GM23248 (cell line): Measurements from ENCODE around the gene SLC6A11. TPM values are rescaled to one million over a fixed set of nuclear protein-coding genes. Genes with fewer than 3 reads are reported as not detected.

Experiments
- DNase-seq: peaks from one replicate; pipeline ENCODE4 v3.0.0-alpha.2; 2015
- H2AFZ ChIP-seq: fragments of 200-600 bp; sonication (generic); 2 replicates; pipeline ENCODE4 v1.6.1; 2016; ENCODE audit warnings: antibody characterized with exemption
- H3F3A ChIP-seq: fragments of 200-600 bp; sonication (generic); 2 replicates; pipeline ENCODE4 v1.6.1; 2016; ENCODE audit warnings: mild to moderate bottlenecking, antibody characterized with exemption, mixed run types; ENCODE audit not compliant: insufficient read depth
- H3K27ac ChIP-seq: fragments of 200-600 bp; sonication (generic); 2 replicates; pipeline ENCODE4 v1.5.1; 2016; ENCODE audit warnings: mild to moderate bottlenecking
- H3K27me3 ChIP-seq: fragments of 200-600 bp; sonication (generic); replicated peaks from 2 replicates; pipeline ENCODE4 v1.6.1; 2016; ENCODE audit warnings: mild to moderate bottlenecking; ENCODE audit not compliant: insufficient read depth
- H3K36me3 ChIP-seq: fragments of 200-600 bp; sonication (generic); 2 replicates; pipeline ENCODE4 v1.6.1; 2016; ENCODE audit warnings: low read depth, mild to moderate bottlenecking
- H3K4me1 ChIP-seq: fragments of 200-600 bp; sonication (generic); 2 replicates; pipeline ENCODE4 v1.6.1; 2016; ENCODE audit warnings: mild to moderate bottlenecking; ENCODE audit not compliant: insufficient read depth
- H3K4me2 ChIP-seq: fragments of 200-600 bp; sonication (generic); one replicate; pipeline ENCODE4 v1.6.1; 2016; ENCODE audit warnings: mild to moderate bottlenecking; ENCODE audit not compliant: unreplicated experiment
- H3K4me3 ChIP-seq: fragments of 200-600 bp; sonication (generic); 2 replicates; pipeline ENCODE4 v1.5.1; 2016; ENCODE audit warnings: mild to moderate bottlenecking
- H3K79me2 ChIP-seq: fragments of 200-600 bp; sonication (generic); 2 replicates; pipeline ENCODE4 v1.6.1; 2016; ENCODE audit warnings: mild to moderate bottlenecking; ENCODE audit not compliant: insufficient read depth
- H3K9ac ChIP-seq: fragments of 200-600 bp; sonication (generic); 2 replicates; pipeline ENCODE4 v1.6.1; 2016; ENCODE audit warnings: mild to moderate bottlenecking
- H3K9me2 ChIP-seq: fragments of 200-600 bp; sonication (generic); 2 replicates; pipeline ENCODE4 v1.6.1; 2016; ENCODE audit warnings: mixed run types, mild to moderate bottlenecking, moderate library complexity; ENCODE audit not compliant: insufficient read depth
- H3K9me3 ChIP-seq: fragments of 200-600 bp; sonication (generic); one replicate; pipeline ENCODE4 v1.6.1; 2017; ENCODE audit warnings: low read depth
- H4K20me1 ChIP-seq: fragments of 200-600 bp; sonication (generic); 2 replicates; pipeline ENCODE4 v1.6.0; 2016; ENCODE audit not compliant: insufficient read depth
- EZH2 ChIP-seq: fragments of 200-600 bp; sonication (generic); IDR thresholded peaks from 2 replicates; pipeline ENCODE4 v1.6.1; 2018; ENCODE audit warnings: antibody characterized with exemption, mild to moderate bottlenecking; ENCODE audit not compliant: insufficient read depth, poor library complexity, severe bottlenecking
- EZH2phosphoT487 ChIP-seq: fragments of 200-600 bp; sonication (generic); IDR thresholded peaks from 2 replicates; pipeline ENCODE4 v1.6.1; 2018; ENCODE audit warnings: antibody characterized with exemption, moderate library complexity, mild to moderate bottlenecking, low read depth; ENCODE audit not compliant: insufficient read depth
- WGBS, 2 experiments: methylation state at CpG; one replicate each; pipeline ENCODE4 v1.1.6; 2015 to 2017; ENCODE audit warnings: low lambda C conversion rate in 2 of 2, low coverage in 1 of 2; ENCODE audit errors: missing lambda C conversion rate in 2 of 2; 5-methylcytosine and 5-hydroxymethylcytosine counted together
- in situ Hi-C: fragments of 300-500 bp; cut with MboI; formaldehyde crosslinking; loops from 2 replicates; pipeline ENCODE4 v1.15.0; 2020
- polyA plus RNA-seq: library from polyadenylated mRNA; unstranded; fragments of >200 nt; fragmentation: Nextera tagmentation; extraction: Ambion mirVana; gene quantifications from 2 replicates; pipeline ENCODE4 v1.2.1, GENCODE V29; 2016
- total RNA-seq: library from RNA; depleted of rRNA; stranded (reverse); fragments of >200 nt; shearing (Covaris generic); gene quantifications from 2 replicates; pipeline ENCODE4 v1.2.3, GENCODE V29; 2014; rRNA removed

Gene SLC6A11
- total and polyA plus RNA-seq, 2 experiments from 2014 or later: not detected

GRCh38 chr3:10985181-10985580 lies 169.2 kb downstream of the SLC6A11 start:
- no peaks in the 10 kb centered on the region for H3K79me2 ChIP-seq
- H2AFZ ChIP-seq: no peak overlapping the region
- no peaks in the 10 kb centered on the region for H3K4me1 ChIP-seq
- H3K9me3 ChIP-seq: no peaks in the 10 kb centered on the region
- no peak overlapping the region for H3K4me2 ChIP-seq
- no peaks in the 10 kb centered on the region for H3K9me2 ChIP-seq
- no peak overlapping the region for H3K4me3 ChIP-seq
- H3K27me3 ChIP-seq: peaks cover 25% of the 10 kb centered on the region; the same call in 1 of the 2 replicates
- WGBS, 2 experiments: 0 to 3% methylated on average over 1 of the region's 1 CpG
- no peak overlapping the region for H3K9ac ChIP-seq
- no peaks in the 10 kb centered on the region for H3K36me3 ChIP-seq
- H3K27ac ChIP-seq: no peak overlapping the region
- H3F3A ChIP-seq: no peaks in the 10 kb centered on the region
- no peaks in the 10 kb centered on the region for H4K20me1 ChIP-seq
- in situ Hi-C loops: no loop called here
- TF ChIP-seq EZH2phosphoT487 (no peak), EZH2 (no peak)
- DNase-seq: no peak

GRCh38 chr3:10986592-10986991 lies 170.6 kb downstream of the SLC6A11 start:
- Histone ChIP-seq H3K9me3 (no peaks in the 10 kb centered on the region), H3K79me2 (no peaks in the 10 kb centered on the region), H3K27ac (no peak overlapping the region), H3K9me2 (no peaks in the 10 kb centered on the region), H3K27me3 (peaks cover 29% of the 10 kb centered on the region), H3K4me3 (no peak overlapping the region), H4K20me1 (no peaks in the 10 kb centered on the region), H3K4me1 (no peaks in the 10 kb centered on the region), H3F3A (no peaks in the 10 kb centered on the region), H3K9ac (no peak overlapping the region), H2AFZ (no peak overlapping the region), H3K4me2 (no peak overlapping the region), H3K36me3 (no peaks in the 10 kb centered on the region)
- in situ Hi-C loops: no loop called here
- DNase-seq: no peak
- 50 to 59% methylated on average over 5 of the region's 5 CpGs for WGBS, 2 experiments
- TF ChIP-seq EZH2: no peak
- no peak for TF ChIP-seq EZH2phosphoT487

- no peak for DNase-seq
- no peak overlapping the region for H3K9ac ChIP-seq
- TF ChIP-seq EZH2phosphoT487 (no peak), EZH2 (no peak)
- H3K4me2 ChIP-seq: no peak overlapping the region
- no peaks in the 10 kb centered on the region for H3K36me3 ChIP-seq
- H3K4me1 ChIP-seq: no peaks in the 10 kb centered on the region
- H3K79me2 ChIP-seq: no peaks in the 10 kb centered on the region
- no peaks in the 10 kb centered on the region for H3F3A ChIP-seq
- H3K27me3 ChIP-seq: peaks cover 36% of the 10 kb centered on the region
- H3K9me3 ChIP-seq: no peaks in the 10 kb centered on the region
- in situ Hi-C loops: no loop called here
- H3K4me3 ChIP-seq: no peak overlapping the region
- H3K9me2 ChIP-seq: no peaks in the 10 kb centered on the region
- no peaks in the 10 kb centered on the region for H4K20me1 ChIP-seq
- H2AFZ ChIP-seq: no peak overlapping the region
- 74 to 76% methylated on average over 9 of the region's 9 CpGs for WGBS, 2 experiments
- H3K27ac ChIP-seq: no peak overlapping the region
Measured at GRCh38 chr3:10988001-10988665, 172.1 kb downstream of the SLC6A11 start.

- Histone ChIP-seq H2AFZ (no peak overlapping the region), H3K79me2 (no peaks in the 10 kb centered on the region), H3K27me3 (peaks cover 42% of the 10 kb centered on the region), H3K4me2 (no peak overlapping the region), H3F3A (no peaks in the 10 kb centered on the region), H3K4me3 (no peak overlapping the region), H3K36me3 (no peaks in the 10 kb centered on the region), H3K27ac (no peak overlapping the region), H3K4me1 (no peaks in the 10 kb centered on the region), H3K9me3 (no peaks in the 10 kb centered on the region), H4K20me1 (no peaks in the 10 kb centered on the region), H3K9ac (no peak overlapping the region), H3K9me2 (no peaks in the 10 kb centered on the region)
- TF ChIP-seq EZH2 (no peak), EZH2phosphoT487 (no peak)
- WGBS, 2 experiments: 44 to 54% methylated on average over 7 of the region's 7 CpGs
- in situ Hi-C loops: no loop called here
- no peak for DNase-seq
Measured at GRCh38 chr3:10988991-10989484, 173.0 kb downstream of the SLC6A11 start.

Other genes starting within 250 kb of the SLC6A11 start
- gene SLC6A1, start 176.5 kb downstream of the SLC6A11 start, total RNA-seq: not detected in 2 replicates
- not detected in 2 replicates for gene SLC6A1, start 176.5 kb downstream of the SLC6A11 start, polyA plus RNA-seq